Endothelial cell of umbilical vein (primary cell): ENCODE measurements around the gene BMERB1.

Experiments
- CTCF ChIP-seq, 2 donors: IDR thresholded peaks; 1 replicate in 1 of 2; 2 replicates in 1 of 2; pipeline ENCODE4 v1.5.1; 2011; ENCODE audit warnings: low read length in 2 of 2, mild to moderate bottlenecking in 2 of 2, moderate library complexity in 2 of 2, control low read depth in 1 of 2, inconsistent platforms in 1 of 2, low read depth in 1 of 2; ENCODE audit not compliant: insufficient read depth in 1 of 2; ENCODE audit errors: extremely low read depth in 1 of 2
- EZH2 ChIP-seq: IDR thresholded peaks from 2 replicates; pipeline ENCODE4 v1.6.1; 2012; ENCODE audit warnings: borderline replicate concordance, low read depth, mild to moderate bottlenecking, moderate library complexity, low read length, inconsistent platforms; ENCODE audit not compliant: severe bottlenecking
- GATA2 ChIP-seq: IDR thresholded peaks from 2 replicates; pipeline ENCODE4 v1.7.0; 2011; ENCODE audit warnings: low read depth, mild to moderate bottlenecking, moderate library complexity, mixed read lengths, low read length; ENCODE audit not compliant: insufficient read length, insufficient read depth
- POLR2A ChIP-seq: IDR thresholded peaks from 2 replicates; pipeline ENCODE4 v1.6.1; 2012; ENCODE audit warnings: low read depth, mild to moderate bottlenecking, control low read depth, low read length
- POLR2AphosphoS5 ChIP-seq: IDR thresholded peaks from 2 replicates; pipeline ENCODE4 v1.6.1; 2012; ENCODE audit warnings: low read depth, mild to moderate bottlenecking, control low read depth, low read length, moderate library complexity; ENCODE audit not compliant: insufficient read depth

DNA sequence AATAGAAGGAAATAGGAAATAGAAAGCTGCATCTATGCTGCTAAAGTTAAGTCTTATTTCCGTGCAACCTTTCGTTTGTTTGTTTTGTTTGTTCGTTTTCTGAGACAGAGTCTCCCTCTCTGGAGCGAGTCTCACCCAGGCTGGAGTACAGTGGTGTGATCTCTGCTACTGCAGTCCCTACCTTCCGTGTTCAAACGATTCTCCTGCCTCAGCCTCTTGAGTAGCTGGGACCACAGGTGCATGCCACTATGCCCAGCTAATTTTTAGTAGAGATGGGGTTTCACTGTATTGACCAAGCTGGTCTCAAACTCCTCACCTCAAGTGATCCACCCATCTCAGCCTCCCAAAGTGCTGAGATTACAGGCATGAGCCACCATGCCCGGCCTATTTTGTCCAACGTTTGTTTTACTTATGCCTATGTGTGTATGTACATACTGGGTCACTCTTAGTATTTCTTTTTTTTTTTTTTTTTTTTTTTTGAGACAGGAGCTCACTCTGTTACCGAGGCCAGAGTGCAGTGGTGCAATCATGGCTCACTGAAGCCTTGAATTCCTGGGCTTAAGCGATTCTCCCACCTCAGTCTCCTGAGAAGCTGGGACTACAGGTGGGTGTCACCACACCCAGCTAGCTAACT is 16.8 kb downstream of the BMERB1 start:
- TF ChIP-seq POLR2AphosphoS5: no peak
- no peak for TF ChIP-seq CTCF (IDR thresholded peaks at IDR 0.05; ENCODE audit: extremely low read depth in 1 of 2, insufficient read depth in 1 of 2, low read depth in 1 of 2, low read length in 2 of 2)
- TF ChIP-seq GATA2: no peak
- no peak for TF ChIP-seq POLR2A
- TF ChIP-seq EZH2: no peak
